ENCODE data around the gene RET. TPM values are rescaled to one million over a fixed set of nuclear protein-coding genes. Genes with fewer than 3 reads are reported as not detected.
A peak's percentile ranks its signal among the peaks of the same experiment; 100 is the strongest.

The RET gene
- total RNA-seq, 2 experiments from 2014 or later, result 0.38 to 0.45 TPM

- ATAC-seq, result no peak
- CTCF ChIA-PET, result no interaction called here
- no peaks in the 10 kb centered on the region for H3K27me3 Mint-ChIP-seq
Observed at GRCh38 chr10:43040482-43041256, 36.2 kb upstream of the RET start.

GRCh38 chr10:43041422-43042342, 35.2 kb upstream of the RET start:
- DNase-seq (peak; percentile 33), ATAC-seq (no peak)
- CTCF ChIA-PET, result no interaction called here
- Mint-ChIP-seq H3K36me3 (no peaks in the 10 kb centered on the region), H3K27ac (no peak overlapping the region), H3K4me1 (no peaks in the 10 kb centered on the region), H3K27me3 (no peaks in the 10 kb centered on the region), H3K4me3 (no peak overlapping the region), H3K9me3 (ENCODE audit: low read depth) (no peaks in the 10 kb centered on the region)

More at GRCh38 chr10:43040482-43041256, 36.2 kb upstream of the RET start:
- Mint-ChIP-seq H3K36me3 (no peaks in the 10 kb centered on the region), H3K4me1 (no peaks in the 10 kb centered on the region), H3K27ac (no peak overlapping the region), H3K4me3 (no peak overlapping the region), H3K9me3 (ENCODE audit: low read depth) (no peaks in the 10 kb centered on the region)
- no peak for DNase-seq

- peak; percentile 28 for DNase-seq
- H3K4me1 Mint-ChIP-seq, result no peaks in the 10 kb centered on the region
Observed at GRCh38 chr10:43042503-43043341, 34.1 kb upstream of the RET start.

GRCh38 chr10:43043342-43043772, 33.5 kb upstream of the RET start:
- ATAC-seq (no peak), DNase-seq (peak; percentile 34)
- CTCF ChIA-PET, result no interaction called here
- H3K27me3 Mint-ChIP-seq, result no peaks in the 10 kb centered on the region
- H3K36me3 Mint-ChIP-seq, result no peaks in the 10 kb centered on the region
- no peaks in the 10 kb centered on the region for H3K9me3 Mint-ChIP-seq (ENCODE audit: low read depth)
- H3K4me1 Mint-ChIP-seq, result no peaks in the 10 kb centered on the region
- H3K4me3 Mint-ChIP-seq, result no peak overlapping the region
- no peak overlapping the region for H3K27ac Mint-ChIP-seq

More at GRCh38 chr10:43042503-43043341, 34.1 kb upstream of the RET start:
- Mint-ChIP-seq H3K27me3 (no peaks in the 10 kb centered on the region), H3K9me3 (ENCODE audit: low read depth) (no peaks in the 10 kb centered on the region), H3K4me3 (no peak overlapping the region), H3K27ac (no peak overlapping the region), H3K36me3 (no peaks in the 10 kb centered on the region)
- ATAC-seq, result no peak
- CTCF ChIA-PET, result no interaction called here

GRCh38 chr10:43043773-43044447, 33.0 kb upstream of the RET start:
- Mint-ChIP-seq H3K27me3 (no peaks in the 10 kb centered on the region), H3K36me3 (no peaks in the 10 kb centered on the region), H3K27ac (no peak overlapping the region), H3K4me3 (no peak overlapping the region), H3K4me1 (no peaks in the 10 kb centered on the region), H3K9me3 (ENCODE audit: low read depth) (no peaks in the 10 kb centered on the region)
- ATAC-seq (no peak), DNase-seq (peak; percentile 36)
- CTCF ChIA-PET, result no interaction called here

- DNase-seq, result no peak
- CTCF ChIA-PET, result no interaction called here
- no peaks in the 10 kb centered on the region for H3K4me1 Mint-ChIP-seq
Observed at GRCh38 chr10:43044448-43044921, 32.4 kb upstream of the RET start.

GRCh38 chr10:43044961-43045621, 31.8 kb upstream of the RET start:
- ATAC-seq (no peak), DNase-seq (no peak)
- Mint-ChIP-seq H3K4me3 (no peak overlapping the region), H3K36me3 (no peaks in the 10 kb centered on the region), H3K27me3 (peaks cover 2% of the 10 kb centered on the region), H3K9me3 (ENCODE audit: low read depth) (no peaks in the 10 kb centered on the region), H3K27ac (no peak overlapping the region), H3K4me1 (no peaks in the 10 kb centered on the region)
- CTCF ChIA-PET, result no interaction called here

More at GRCh38 chr10:43044448-43044921, 32.4 kb upstream of the RET start:
- H3K4me3 Mint-ChIP-seq, result no peak overlapping the region
- no peak overlapping the region for H3K27ac Mint-ChIP-seq
- no peaks in the 10 kb centered on the region for H3K36me3 Mint-ChIP-seq
- no peak for ATAC-seq
- no peaks in the 10 kb centered on the region for H3K27me3 Mint-ChIP-seq
- H3K9me3 Mint-ChIP-seq (ENCODE audit: low read depth), result no peaks in the 10 kb centered on the region

GRCh38 chr10:43045631-43046287, 31.1 kb upstream of the RET start:
- Mint-ChIP-seq H3K4me1 (no peaks in the 10 kb centered on the region), H3K36me3 (no peaks in the 10 kb centered on the region), H3K4me3 (no peak overlapping the region), H3K9me3 (ENCODE audit: low read depth) (no peaks in the 10 kb centered on the region), H3K27me3 (peaks cover 7% of the 10 kb centered on the region), H3K27ac (no peak overlapping the region)
- CTCF ChIA-PET, result no interaction called here
- no peak for DNase-seq
- peak; percentile 26 for ATAC-seq

- DNase-seq, result no peak
- Mint-ChIP-seq H3K36me3 (no peaks in the 10 kb centered on the region), H3K4me3 (no peak overlapping the region), H3K4me1 (no peaks in the 10 kb centered on the region), H3K27me3 (peaks cover 13% of the 10 kb centered on the region), H3K27ac (no peak overlapping the region), H3K9me3 (ENCODE audit: low read depth) (no peaks in the 10 kb centered on the region)
- no peak for ATAC-seq
- CTCF ChIA-PET, result no interaction called here
Observed at GRCh38 chr10:43046288-43046991, 30.4 kb upstream of the RET start.

GRCh38 chr10:43047288-43047970, 29.4 kb upstream of the RET start:
- Mint-ChIP-seq H3K27me3 (peaks cover 19% of the 10 kb centered on the region), H3K4me1 (no peaks in the 10 kb centered on the region), H3K36me3 (no peaks in the 10 kb centered on the region), H3K27ac (no peak overlapping the region), H3K9me3 (ENCODE audit: low read depth) (no peaks in the 10 kb centered on the region), H3K4me3 (no peak overlapping the region)
- ATAC-seq, result no peak
- CTCF ChIA-PET, result no interaction called here
- no peak for DNase-seq

- Mint-ChIP-seq H3K4me3 (no peak overlapping the region), H3K27ac (no peak overlapping the region), H3K4me1 (no peaks in the 10 kb centered on the region), H3K36me3 (no peaks in the 10 kb centered on the region), H3K9me3 (ENCODE audit: low read depth) (no peaks in the 10 kb centered on the region), H3K27me3 (peaks cover 26% of the 10 kb centered on the region)
- CTCF ChIA-PET, result no interaction called here
- ATAC-seq, result no peak
- no peak for DNase-seq
Observed at GRCh38 chr10:43048301-43049051, 28.4 kb upstream of the RET start.
